Spleen (tissue), 11 donors: ENCODE data around the gene TXNL4B. TPM values are rescaled to one million over a fixed set of nuclear protein-coding genes. Genes with fewer than 3 reads are reported as not detected.

Experiments used
- DNase-seq: peaks from one replicate; pipeline ENCODE4 v3.0.0-alpha.2; 2020
- H3K27ac ChIP-seq, 8 donors: fragments of 200-600 bp; sonication (generic) in 7 of 8; 1 replicate in 4 of 8; 2 replicates in 4 of 8; pipeline versions ENCODE4 v1.5.0 to v1.8.0; 2016 to 2021; ENCODE audit warnings: inconsistent platforms in 4 of 8, mild to moderate bottlenecking in 4 of 8, moderate library complexity in 1 of 8
- H3K27me3 ChIP-seq, 7 donors: fragments of 200-600 bp; sonication (generic) in 6 of 7; replicated peaks in 1 of 7; 1 replicate in 4 of 7; 2 replicates in 3 of 7; pipeline versions ENCODE4 v1.5.0 to v1.8.0; 2016 to 2021; ENCODE audit warnings: inconsistent platforms in 3 of 7, mild to moderate bottlenecking in 1 of 7
- H3K36me3 ChIP-seq, 6 donors: fragments of 200-600 bp; sonication (generic) in 5 of 6; 1 replicate in 4 of 6; 2 replicates in 2 of 6; pipeline versions ENCODE4 v1.5.0 to v1.8.0; 2016 to 2021; ENCODE audit warnings: inconsistent platforms in 2 of 6
- H3K4me1 ChIP-seq, 6 donors: fragments of 200-600 bp; sonication (generic) in 5 of 6; 1 replicate in 3 of 6; 2 replicates in 3 of 6; pipeline versions ENCODE4 v1.5.0 to v1.8.0; 2016 to 2021; ENCODE audit warnings: inconsistent platforms in 3 of 6
- H3K4me3 ChIP-seq, 8 donors: fragments of 200-600 bp; sonication (generic) in 7 of 8; 1 replicate in 4 of 8; 2 replicates in 4 of 8; pipeline versions ENCODE4 v1.5.0 to v1.8.0; 2016 to 2021; ENCODE audit warnings: inconsistent platforms in 4 of 8, mild to moderate bottlenecking in 4 of 8, moderate library complexity in 2 of 8
- H3K9me3 ChIP-seq, 8 donors: fragments of 200-600 bp; sonication (generic) in 7 of 8; 1 replicate in 4 of 8; 2 replicates in 4 of 8; pipeline versions ENCODE4 v1.5.0 to v1.8.0; 2016 to 2021; ENCODE audit warnings: inconsistent platforms in 4 of 8
- POLR2A ChIP-seq, 3 donors: fragments of 450-650 bp; IDR thresholded peaks; one replicate each; pipeline ENCODE4 v1.5.1; 2017; ENCODE audit warnings: antibody characterized with exemption in 3 of 3, mild to moderate bottlenecking in 1 of 3
- POLR2AphosphoS5 ChIP-seq, 3 donors: sonication (generic); formaldehyde crosslinking; IDR thresholded peaks; one replicate each; pipeline ENCODE4 v1.5.1; 2017; ENCODE audit warnings: antibody characterized with exemption in 3 of 3
- WGBS, 5 donors: extraction: QIAGEN DNeasy Blood & Tissue Kit in 3 of 5; methylation state at CpG; one replicate each; pipeline versions ENCODE4 v1.1.5 to v1.1.7; 2013 to 2018; 5-methylcytosine and 5-hydroxymethylcytosine counted together
- intact Hi-C: fragments of 100-400 bp; cut with DNase I; formaldehyde crosslinking; loops from one replicate; pipeline ENCODE4 v1.15.0; 2023; ENCODE audit warnings: low total_unique reads
- polyA plus RNA-seq, 3 donors: library from polyadenylated mRNA; stranded (reverse); fragments of 200-250 nt; gene quantifications; one replicate each; pipeline ENCODE4 v1.2.1, GENCODE V29; 2013
- total RNA-seq, 7 donors: library from RNA; depleted of rRNA in 3 of 7; stranded (reverse); fragments of >200 nt in 3 of 7; fragmentation: NEBNext Ultra II Directional in 4 of 7; extraction: Animal tissue kit (Norgen Biotek cat#: 25700) in 4 of 7; gene quantifications; one replicate each; pipeline versions ENCODE4 v1.1.0 to v1.2.1, GENCODE V29; 2016 to 2021
- TF ChIP-seq, protein P1 (sequence below), 11 experiments: fragments of 200-600 bp in 7 of 11; fragments of 450-650 bp in 4 of 11; sonication (generic) in 4 of 11; IDR thresholded peaks in 8 of 11; conservative IDR thresholded peaks in 3 of 11; 1 replicate in 7 of 11; 2 replicates in 4 of 11; pipeline versions ENCODE4 v1.4.0 to v1.8.0; 2016 to 2021; ENCODE audit warnings: antibody characterized with exemption in 11 of 11, inconsistent platforms in 4 of 11, mild to moderate bottlenecking in 1 of 11
- donor health status: healthy with polysubstance abuse.
- donor health status: DM: no; HTN: no; CAD: no; lungs with moderate emphysema.
- donor health status: DM: no; HTN: no; CAD: no.
- donor health status: Bipolar disorder and iron deficiency.
- donor health status: healthy.
- donor health status: DM: no; HTN: no; CAD: no.
- donor health status: DM: yes; HTN: yes; CAD: no.

The TXNL4B gene
- total and polyA plus RNA-seq, 10 donors = 5.7 to 21.3 (median 13.7) TPM

DNA sequence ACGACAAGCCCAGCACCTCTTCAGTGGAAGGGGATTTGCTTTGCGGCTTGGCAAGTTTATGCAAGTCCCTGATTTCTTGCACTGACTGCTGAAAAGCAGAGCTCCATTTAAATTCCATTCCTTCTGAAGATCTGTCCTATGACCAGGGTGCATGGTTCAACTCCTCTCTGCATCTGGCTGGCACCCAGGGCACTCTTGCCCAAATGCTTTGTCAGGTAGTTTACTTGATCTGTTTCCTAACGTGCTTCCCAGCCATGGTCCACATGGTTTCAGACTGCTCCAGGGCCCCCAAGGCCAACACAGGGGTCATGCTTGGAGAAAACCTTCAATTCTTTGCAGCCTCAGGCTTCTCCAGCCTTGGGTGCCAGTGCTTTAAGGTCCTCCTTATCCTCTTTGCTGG lies 50.4 kb downstream of the TXNL4B start:
- H3K27ac ChIP-seq = peak overlapping the region in 3 of 8 donors; percentile 50 to 53 (median 50)

GRCh38 chr16:72042157-72042660 lies 51.2 kb downstream of the TXNL4B start:
- 17 to 54% (median 31%) methylated on average over 2 of the region's 2 CpGs for WGBS, 5 donors
- Histone ChIP-seq H3K4me3 (no peak overlapping the region), H3K27ac (peak overlapping the region in 5 of 8 donors; percentile 30 to 53 (median 50)), H3K4me1 (peaks cover 0 to 18% (median 7%) of the 10 kb centered on the region in 6 donors), H3K36me3 (peaks cover 0 to 43% (median 5%) of the 10 kb centered on the region in 6 donors), H3K9me3 (peaks cover 0 to 5% (median 0%) of the 10 kb centered on the region in 8 donors), H3K27me3 (no peaks in the 10 kb centered on the region)
- intact Hi-C loops = no loop called here
- no peak for TF ChIP-seq POLR2A (IDR thresholded peaks at IDR 0.05)
- TF ChIP-seq POLR2AphosphoS5 (IDR thresholded peaks at IDR 0.05) = peak in 2 of 3 donors; percentile 25 to 74
- DNase-seq = no peak

More for the DNA sequence above, 50.4 kb downstream of the TXNL4B start:
- TF ChIP-seq, protein P1, sequence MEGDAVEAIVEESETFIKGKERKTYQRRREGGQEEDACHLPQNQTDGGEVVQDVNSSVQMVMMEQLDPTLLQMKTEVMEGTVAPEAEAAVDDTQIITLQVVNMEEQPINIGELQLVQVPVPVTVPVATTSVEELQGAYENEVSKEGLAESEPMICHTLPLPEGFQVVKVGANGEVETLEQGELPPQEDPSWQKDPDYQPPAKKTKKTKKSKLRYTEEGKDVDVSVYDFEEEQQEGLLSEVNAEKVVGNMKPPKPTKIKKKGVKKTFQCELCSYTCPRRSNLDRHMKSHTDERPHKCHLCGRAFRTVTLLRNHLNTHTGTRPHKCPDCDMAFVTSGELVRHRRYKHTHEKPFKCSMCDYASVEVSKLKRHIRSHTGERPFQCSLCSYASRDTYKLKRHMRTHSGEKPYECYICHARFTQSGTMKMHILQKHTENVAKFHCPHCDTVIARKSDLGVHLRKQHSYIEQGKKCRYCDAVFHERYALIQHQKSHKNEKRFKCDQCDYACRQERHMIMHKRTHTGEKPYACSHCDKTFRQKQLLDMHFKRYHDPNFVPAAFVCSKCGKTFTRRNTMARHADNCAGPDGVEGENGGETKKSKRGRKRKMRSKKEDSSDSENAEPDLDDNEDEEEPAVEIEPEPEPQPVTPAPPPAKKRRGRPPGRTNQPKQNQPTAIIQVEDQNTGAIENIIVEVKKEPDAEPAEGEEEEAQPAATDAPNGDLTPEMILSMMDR (IDR thresholded peaks at IDR 0.05 in 8 of 11, conservative IDR thresholded peaks at IDR 0.05 in 3 of 11) = no peak
- TF ChIP-seq POLR2AphosphoS5 (IDR thresholded peaks at IDR 0.05) (no peak), POLR2A (IDR thresholded peaks at IDR 0.05) (no peak)
- Histone ChIP-seq H3K4me3 (no peak overlapping the region), H3K9me3 (peaks cover 0 to 5% (median 0%) of the 10 kb centered on the region in 8 donors), H3K27me3 (no peaks in the 10 kb centered on the region), H3K4me1 (peaks cover 0 to 18% (median 7%) of the 10 kb centered on the region in 6 donors), H3K36me3 (peaks cover 0 to 43% (median 5%) of the 10 kb centered on the region in 6 donors)
- 57 to 66% (median 58%) methylated on average over 3 of the region's 3 CpGs for WGBS, 5 donors
- DNase-seq = no peak
- intact Hi-C loops = no loop called here

DNA sequence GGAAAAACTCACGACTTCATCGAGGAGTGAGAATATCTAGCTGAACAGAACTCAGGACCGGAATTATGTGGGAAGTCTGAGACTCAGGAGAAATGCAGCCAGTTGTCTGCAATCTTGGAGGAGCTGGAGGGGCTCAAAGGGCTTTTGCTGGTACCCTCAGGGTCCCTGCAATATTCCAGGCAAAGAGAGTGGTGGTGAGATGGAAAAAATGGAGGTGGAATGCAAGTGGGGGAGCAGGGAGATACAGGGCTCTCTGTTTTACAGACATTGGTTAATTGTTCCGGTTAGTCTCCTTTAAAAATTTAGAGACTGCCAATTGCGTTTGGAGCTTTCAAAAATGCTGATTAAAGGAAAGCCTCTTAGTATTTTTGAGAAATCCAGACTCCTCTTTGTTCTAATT lies 57.3 kb downstream of the TXNL4B start:
- WGBS, 5 donors = 83 to 90% (median 88%) methylated on average over 5 of the region's 5 CpGs
- TF ChIP-seq, protein P1 (IDR thresholded peaks at IDR 0.05 in 8 of 11, conservative IDR thresholded peaks at IDR 0.05 in 3 of 11) = no peak
- no peak for TF ChIP-seq POLR2AphosphoS5 (IDR thresholded peaks at IDR 0.05)
- TF ChIP-seq POLR2A (IDR thresholded peaks at IDR 0.05) = no peak
- no peak overlapping the region for H3K4me3 ChIP-seq
- no peak overlapping the region for H3K27ac ChIP-seq
- intact Hi-C loops = no loop called here
- no peaks in the 10 kb centered on the region for H3K9me3 ChIP-seq
- no peaks in the 10 kb centered on the region for H3K27me3 ChIP-seq
- no peak for DNase-seq
- peaks cover 0 to 31% (median 0%) of the 10 kb centered on the region in 6 donors for H3K36me3 ChIP-seq
- H3K4me1 ChIP-seq = no peaks in the 10 kb centered on the region

Other genes with a start within 250 kb of the TXNL4B start
- gene ATXN1L, start 247.6 kb downstream of the TXNL4B start, total RNA-seq = 10 to 100 TPM; 25.5 to 37.5 (median 31.1) TPM
- gene ATXN1L, start 247.6 kb downstream of the TXNL4B start, polyA plus RNA-seq = 1 to 10 TPM; 3.1 to 8.1 (median 3.3) TPM
- gene ZNF821, start 209.4 kb downstream of the TXNL4B start, total RNA-seq = 10 to 100 TPM in 5 of 7 donors, 1 to 10 TPM in 2; 7.9 to 15.9 (median 10.6) TPM
- gene ZNF821, start 209.4 kb downstream of the TXNL4B start, polyA plus RNA-seq = 10 to 100 TPM in 1 of 3 donors, 1 to 10 TPM in 2; 8.7 to 13.7 (median 9.6) TPM
- gene IST1, start 198.1 kb downstream of the TXNL4B start, total RNA-seq = 100 to 1,000 TPM; 208 to 249 (median 232) TPM
- gene IST1, start 198.1 kb downstream of the TXNL4B start, polyA plus RNA-seq = 100 to 1,000 TPM in 2 of 3 donors, 10 to 100 TPM in 1; 99.0 to 131 (median 127) TPM
- gene PKD1L3, start 93.2 kb downstream of the TXNL4B start, total RNA-seq = 1 to 10 TPM in 1 of 7 donors, under 1 TPM in 6; 0.20 to 1.3 (median 0.46) TPM
- gene PKD1L3, start 93.2 kb downstream of the TXNL4B start, polyA plus RNA-seq = under 1 TPM in 2 of 3 donors, not detected in 1; 0.03 TPM
- 1 to 10 TPM; 3.3 to 9.9 (median 8.5) TPM for gene DHODH, start 84.9 kb downstream of the TXNL4B start, total RNA-seq
- gene DHODH, start 84.9 kb downstream of the TXNL4B start, polyA plus RNA-seq = 1 to 10 TPM; 4.7 to 6.5 (median 5.5) TPM
- 10 to 100 TPM in 6 of 7 donors, 1 to 10 TPM in 1; 7.4 to 52.1 (median 18.2) TPM for gene HP, start 39.1 kb downstream of the TXNL4B start, total RNA-seq
- 10 to 100 TPM in 1 of 3 donors, 1 to 10 TPM in 2; 8.5 to 14.1 (median 8.7) TPM for gene HP, start 39.1 kb downstream of the TXNL4B start, polyA plus RNA-seq
- under 1 TPM in 1 of 7 donors, not detected in 6; 0.49 TPM for gene HPR, start 30.4 kb downstream of the TXNL4B start, total RNA-seq
- under 1 TPM; 0.09 to 0.20 (median 0.19) TPM for gene HPR, start 30.4 kb downstream of the TXNL4B start, polyA plus RNA-seq
- 10 to 100 TPM; 60.3 to 89.3 (median 73.0) TPM for gene DHX38, start 227 bp upstream of the TXNL4B start, total RNA-seq
- 10 to 100 TPM; 28.5 to 64.6 (median 63.0) TPM for gene DHX38, start 227 bp upstream of the TXNL4B start, polyA plus RNA-seq
- 10 to 100 TPM in 1 of 7 donors, 1 to 10 TPM in 5, under 1 TPM in 1; 0.79 to 17.2 (median 1.2) TPM for gene PMFBP1, start 78.5 kb upstream of the TXNL4B start, total RNA-seq
- 1 to 10 TPM in 1 of 3 donors, under 1 TPM in 2; 0.52 to 2.1 (median 0.96) TPM for gene PMFBP1, start 78.5 kb upstream of the TXNL4B start, polyA plus RNA-seq